GM19351 (cell line): Measurements from ENCODE around the gene DGKH.
"Not testable (repeated sequence)": the region's sequence is repeated elsewhere in the genome, so short reads cannot be mapped to it uniquely, and the experiment has no call there.

Source experiments
- ATAC-seq: cut with Tn5 transposase; IDR thresholded peaks from one replicate; pipeline ENCODE4 v1.9.1; 2021; ENCODE audit warnings: mild to moderate bottlenecking, moderate library complexity; ENCODE audit not compliant: unreplicated experiment

The DGKH gene

GRCh38 chr13:42071672-42072419 is 23.4 kb downstream of the DGKH start:
- ATAC-seq: no peak

GRCh38 chr13:42073683-42074082 is 25.2 kb downstream of the DGKH start:
- ATAC-seq: no peak

GRCh38 chr13:42075517-42075916 is 27.1 kb downstream of the DGKH start:
- no peak for ATAC-seq

- no peak for ATAC-seq
These were observed 27.9 kb downstream of the DGKH start for GRCh38 chr13:42076309-42076713.

GRCh38 chr13:42078128-42078808 is 29.8 kb downstream of the DGKH start:
- no peak for ATAC-seq

GRCh38 chr13:42083138-42083770 is 34.8 kb downstream of the DGKH start:
- ATAC-seq: no peak

GRCh38 chr13:42084722-42085121 is 36.3 kb downstream of the DGKH start:
- ATAC-seq: no peak

GRCh38 chr13:42086582-42086981 is 38.1 kb downstream of the DGKH start:
- no peak for ATAC-seq

- ATAC-seq: no peak
These were observed 46.1 kb downstream of the DGKH start for GRCh38 chr13:42094516-42095040.

- not testable (repeated sequence) for ATAC-seq
These were observed 47.8 kb downstream of the DGKH start for GRCh38 chr13:42096222-42096621.

GRCh38 chr13:42099962-42100675 is 51.7 kb downstream of the DGKH start:
- no peak for ATAC-seq

GRCh38 chr13:42100960-42101359 is 52.5 kb downstream of the DGKH start:
- ATAC-seq: no peak

GRCh38 chr13:42101821-42102585 is 53.6 kb downstream of the DGKH start:
- no peak for ATAC-seq

GRCh38 chr13:42102961-42103865 is 54.8 kb downstream of the DGKH start:
- no peak for ATAC-seq

GRCh38 chr13:42106998-42107397 is 58.5 kb downstream of the DGKH start:
- no peak for ATAC-seq

GRCh38 chr13:42107421-42107820 is 59.0 kb downstream of the DGKH start:
- ATAC-seq: no peak

GRCh38 chr13:42108217-42108616 is 59.8 kb downstream of the DGKH start:
- no peak for ATAC-seq

GRCh38 chr13:42109957-42110356 is 61.5 kb downstream of the DGKH start:
- ATAC-seq: no peak

GRCh38 chr13:42110410-42111155 is 62.1 kb downstream of the DGKH start:
- no peak for ATAC-seq
